Esophagus muscularis mucosa (tissue), 4 donors: Measurements from ENCODE around the gene TBC1D17. TPM values are rescaled to one million over a fixed set of nuclear protein-coding genes. Genes with fewer than 3 reads are reported as not detected.

Source experiments
- DNase-seq: peaks from one replicate; pipeline ENCODE4 v3.0.0-alpha.2; 2017; ENCODE audit errors: extremely low spot score
- H3K27ac ChIP-seq, 4 donors: fragments of 200-600 bp; sonication (generic); replicated peaks in 1 of 4; 1 replicate in 3 of 4; 2 replicates in 1 of 4; pipeline ENCODE4 v1.5.1; 2016 to 2019; ENCODE audit warnings: mild to moderate bottlenecking in 1 of 4
- H3K27me3 ChIP-seq, 4 donors: fragments of 200-600 bp; sonication (generic); one replicate each; pipeline versions ENCODE4 v1.5.1 to v1.6.0; 2016 to 2019
- H3K36me3 ChIP-seq, 4 donors: fragments of 200-600 bp; sonication (generic); one replicate each; pipeline ENCODE4 v1.5.1; 2016 to 2019
- H3K4me1 ChIP-seq, 4 donors: fragments of 200-600 bp; sonication (generic); one replicate each; pipeline ENCODE4 v1.5.1; 2016 to 2019
- H3K4me3 ChIP-seq, 4 donors: fragments of 200-600 bp; sonication (generic); 1 replicate in 2 of 4; 2 replicates in 2 of 4; pipeline ENCODE4 v1.5.1; 2016 to 2019; ENCODE audit warnings: mild to moderate bottlenecking in 4 of 4, moderate library complexity in 1 of 4
- H3K9me3 ChIP-seq, 4 donors: fragments of 200-600 bp; sonication (generic); 1 replicate in 3 of 4; 2 replicates in 1 of 4; pipeline ENCODE4 v1.5.1; 2016 to 2019
- CTCF ChIP-seq, 3 experiments: fragments of 200-600 bp in 2 of 3; fragments of 450-650 bp in 1 of 3; sonication (generic) in 2 of 3; IDR thresholded peaks; one replicate each; pipeline ENCODE4 v1.5.1; 2017 to 2019; ENCODE audit warnings: antibody characterized with exemption in 3 of 3, mild to moderate bottlenecking in 2 of 3, moderate library complexity in 1 of 3
- EP300 ChIP-seq: sonication (generic); formaldehyde crosslinking; IDR thresholded peaks from one replicate; pipeline ENCODE4 v1.6.1; 2017; ENCODE audit warnings: antibody characterized with exemption
- POLR2A ChIP-seq: fragments of 450-650 bp; IDR thresholded peaks from one replicate; pipeline ENCODE4 v1.6.1; 2017; ENCODE audit warnings: antibody characterized with exemption, moderate library complexity, mild to moderate bottlenecking, low read depth
- POLR2AphosphoS5 ChIP-seq, 2 donors: sonication (generic); formaldehyde crosslinking; IDR thresholded peaks; one replicate each; pipeline ENCODE4 v1.6.1; 2017; ENCODE audit warnings: antibody characterized with exemption in 2 of 2
- WGBS: methylation state at CpG from one replicate; pipeline ENCODE4 v1.1.5; 2018; 5-methylcytosine and 5-hydroxymethylcytosine counted together
- intact Hi-C: fragments of 100-400 bp; cut with DNase I; formaldehyde crosslinking; loops from one replicate; pipeline ENCODE4 v1.15.1; 2023
- total RNA-seq, 4 donors: library from RNA; depleted of rRNA; stranded (reverse); fragments of >200 nt; gene quantifications; one replicate each; pipeline versions ENCODE4 v1.1.0 to v1.2.1, GENCODE V29; 2016

The TBC1D17 gene
- total RNA-seq, 4 donors from 2014 or later, result 35.1 to 60.9 (median 44.0) TPM

GRCh38 chr19:49839713-49840112 lies 37.8 kb upstream of the TBC1D17 start:
- Histone ChIP-seq H3K27ac (no peak overlapping the region), H3K4me1 (no peaks in the 10 kb centered on the region), H3K4me3 (no peak overlapping the region), H3K27me3 (no peaks in the 10 kb centered on the region), H3K36me3 (peaks cover 20 to 57% (median 55%) of the 10 kb centered on the region in 4 donors), H3K9me3 (no peaks in the 10 kb centered on the region)
- WGBS, result 88% methylated on average over 11 of the region's 11 CpGs
- no peak for DNase-seq
- intact Hi-C loops, result no loop called here
- TF ChIP-seq POLR2A (no peak), EP300 (no peak), POLR2AphosphoS5 (IDR thresholded peaks at IDR 0.05) (no peak), CTCF (IDR thresholded peaks at IDR 0.05) (no peak)

GRCh38 chr19:49840321-49840720 lies 37.2 kb upstream of the TBC1D17 start:
- 87% methylated on average over 11 of the region's 11 CpGs for WGBS
- TF ChIP-seq CTCF (IDR thresholded peaks at IDR 0.05), result no peak
- no peak for TF ChIP-seq EP300
- no peak for TF ChIP-seq POLR2AphosphoS5 (IDR thresholded peaks at IDR 0.05)
- no peak for TF ChIP-seq POLR2A
- no peaks in the 10 kb centered on the region for H3K27me3 ChIP-seq

GRCh38 chr19:49840736-49841249 lies 36.7 kb upstream of the TBC1D17 start:
- no peaks in the 10 kb centered on the region for H3K27me3 ChIP-seq
- intact Hi-C loops, result no loop called here
- peaks cover 10 to 46% (median 44%) of the 10 kb centered on the region in 4 donors for H3K36me3 ChIP-seq
- WGBS, result 91% methylated on average over 17 of the region's 17 CpGs
- H3K4me3 ChIP-seq, result no peak overlapping the region
- TF ChIP-seq POLR2AphosphoS5 (IDR thresholded peaks at IDR 0.05), result no peak
- no peak for TF ChIP-seq EP300
- TF ChIP-seq POLR2A, result no peak
- TF ChIP-seq CTCF (IDR thresholded peaks at IDR 0.05), result no peak
- H3K4me1 ChIP-seq, result no peaks in the 10 kb centered on the region
- H3K27ac ChIP-seq, result no peak overlapping the region
- DNase-seq, result no peak
- H3K9me3 ChIP-seq, result no peaks in the 10 kb centered on the region

More at GRCh38 chr19:49840321-49840720, 37.2 kb upstream of the TBC1D17 start:
- Histone ChIP-seq H3K9me3 (no peaks in the 10 kb centered on the region), H3K27ac (no peak overlapping the region), H3K36me3 (peaks cover 14 to 51% (median 49%) of the 10 kb centered on the region in 4 donors), H3K4me3 (no peak overlapping the region), H3K4me1 (no peaks in the 10 kb centered on the region)
- DNase-seq, result no peak
- intact Hi-C loops, result no loop called here

- Histone ChIP-seq H3K27ac (no peak overlapping the region), H3K36me3 (peaks cover 0 to 22% (median 19%) of the 10 kb centered on the region in 4 donors), H3K9me3 (no peaks in the 10 kb centered on the region), H3K27me3 (no peaks in the 10 kb centered on the region), H3K4me3 (no peak overlapping the region), H3K4me1 (no peaks in the 10 kb centered on the region)
- no peak for DNase-seq
- intact Hi-C loops, result no loop called here
- 84% methylated on average over 2 of the region's 3 CpGs for WGBS
- TF ChIP-seq POLR2AphosphoS5 (IDR thresholded peaks at IDR 0.05) (no peak), POLR2A (no peak), EP300 (no peak)
Measured at GRCh38 chr19:49843265-49843664, 34.2 kb upstream of the TBC1D17 start.

DNA sequence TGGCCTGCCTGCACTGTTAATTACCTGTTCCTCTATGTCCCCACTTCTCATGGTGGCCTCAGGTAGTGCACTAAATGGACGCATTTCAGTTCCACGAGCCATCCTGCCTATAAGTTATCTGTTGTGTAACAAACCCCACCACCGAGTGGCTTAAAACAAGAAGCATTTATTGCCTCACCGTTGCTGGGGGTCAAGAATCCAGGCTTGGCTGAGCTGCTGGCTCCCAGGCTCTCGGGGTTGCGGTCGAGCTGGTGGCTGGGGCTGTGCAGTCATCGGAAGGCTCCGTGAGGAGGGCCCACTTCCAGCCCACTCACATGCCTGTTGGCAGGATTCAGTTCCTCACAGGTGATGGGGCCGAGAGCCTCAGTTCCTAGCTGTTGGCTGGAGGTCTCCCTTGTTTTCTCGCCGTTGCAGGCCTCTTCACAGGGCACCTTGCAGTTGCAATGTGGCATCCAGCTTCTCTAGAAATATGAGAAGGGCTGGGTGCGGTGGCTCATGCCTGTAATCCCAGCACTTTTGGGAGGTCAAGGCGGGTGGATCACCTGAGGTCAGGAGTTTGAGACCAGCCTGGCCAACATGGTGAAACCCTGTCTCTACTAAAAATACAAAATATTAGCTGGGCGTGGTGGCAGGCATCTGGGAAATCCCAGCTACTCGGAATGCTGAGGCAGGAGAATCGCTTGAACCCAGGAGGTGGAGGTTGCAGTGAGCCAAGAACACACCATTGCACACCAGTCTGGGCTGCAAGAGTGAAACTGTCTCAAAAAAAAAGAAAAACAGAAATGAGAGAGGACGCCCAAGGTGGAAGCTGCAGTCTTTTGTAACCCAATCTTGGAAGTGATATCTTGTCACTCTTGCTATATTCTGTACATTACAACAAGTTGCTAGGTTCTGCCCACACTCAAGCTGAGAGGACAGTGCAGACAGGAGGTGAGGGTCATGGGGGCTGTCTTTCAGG lies 33.1 kb upstream of the TBC1D17 start:
- TF ChIP-seq CTCF (IDR thresholded peaks at IDR 0.05) (no peak), POLR2AphosphoS5 (IDR thresholded peaks at IDR 0.05) (no peak), POLR2A (no peak)
- Histone ChIP-seq H3K36me3 (peaks cover 0 to 10% (median 8%) of the 10 kb centered on the region in 4 donors), H3K4me1 (peaks cover 0 to under 1% (median 0%) of the 10 kb centered on the region in 4 donors), H3K27me3 (no peaks in the 10 kb centered on the region), H3K4me3 (no peak overlapping the region), H3K27ac (no peak overlapping the region), H3K9me3 (no peaks in the 10 kb centered on the region)
- 81% methylated on average over 18 of the region's 18 CpGs for WGBS
- DNase-seq, result no peak
- intact Hi-C loops, result no loop called here
